OCI-LY1 (cell line): ENCODE measurements around the gene ANKRD11.

ENCODE experiments used
- EZH2 ChIP-seq: fragments of 200-600 bp; sonication (generic), shearing (Covaris generic); IDR thresholded peaks from 2 replicates; pipeline ENCODE4 v1.8.0; 2017; ENCODE audit warnings: borderline replicate concordance, mixed run types, mild to moderate bottlenecking, antibody characterized with exemption, low read length, moderate library complexity, mixed read lengths
- TF ChIP-seq, protein P1 (sequence below): fragments of 200-600 bp; sonication (generic), shearing (Covaris generic); IDR thresholded peaks from 2 replicates; pipeline ENCODE4 v1.5.1; 2017; ENCODE audit warnings: mild to moderate bottlenecking, antibody characterized with exemption, low read length, moderate library complexity, mixed read lengths

DNA sequence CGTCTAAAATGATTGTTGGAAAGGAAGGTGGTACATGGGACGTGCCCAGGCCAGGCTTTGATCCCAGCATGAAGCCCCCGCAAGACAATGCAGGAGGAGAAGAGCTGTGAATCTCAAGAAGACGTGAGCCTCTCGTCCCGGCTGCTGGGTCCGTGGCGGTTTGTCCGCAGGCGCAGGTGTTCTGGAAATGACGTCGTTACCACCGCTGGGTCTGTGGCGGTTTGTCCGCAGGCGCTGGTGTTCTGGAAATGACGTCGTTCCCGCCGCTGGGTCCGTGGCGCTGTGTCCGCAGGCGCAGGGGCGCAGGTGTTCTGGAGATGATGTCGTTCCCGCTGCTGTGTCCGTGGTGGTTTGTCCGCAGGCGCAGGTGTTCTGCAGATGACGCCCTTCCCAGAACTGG is 31.9 kb upstream of the ANKRD11 start:
- TF ChIP-seq, protein P1, sequence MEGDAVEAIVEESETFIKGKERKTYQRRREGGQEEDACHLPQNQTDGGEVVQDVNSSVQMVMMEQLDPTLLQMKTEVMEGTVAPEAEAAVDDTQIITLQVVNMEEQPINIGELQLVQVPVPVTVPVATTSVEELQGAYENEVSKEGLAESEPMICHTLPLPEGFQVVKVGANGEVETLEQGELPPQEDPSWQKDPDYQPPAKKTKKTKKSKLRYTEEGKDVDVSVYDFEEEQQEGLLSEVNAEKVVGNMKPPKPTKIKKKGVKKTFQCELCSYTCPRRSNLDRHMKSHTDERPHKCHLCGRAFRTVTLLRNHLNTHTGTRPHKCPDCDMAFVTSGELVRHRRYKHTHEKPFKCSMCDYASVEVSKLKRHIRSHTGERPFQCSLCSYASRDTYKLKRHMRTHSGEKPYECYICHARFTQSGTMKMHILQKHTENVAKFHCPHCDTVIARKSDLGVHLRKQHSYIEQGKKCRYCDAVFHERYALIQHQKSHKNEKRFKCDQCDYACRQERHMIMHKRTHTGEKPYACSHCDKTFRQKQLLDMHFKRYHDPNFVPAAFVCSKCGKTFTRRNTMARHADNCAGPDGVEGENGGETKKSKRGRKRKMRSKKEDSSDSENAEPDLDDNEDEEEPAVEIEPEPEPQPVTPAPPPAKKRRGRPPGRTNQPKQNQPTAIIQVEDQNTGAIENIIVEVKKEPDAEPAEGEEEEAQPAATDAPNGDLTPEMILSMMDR: no peak
- TF ChIP-seq EZH2: no peak
